ENCODE measurements around the gene STARD4.

STARD4 gene

GRCh38 chr5:111550282-111551020, 38.1 kb upstream of the STARD4 start:
- Histone ChIP-seq H3K27ac (peak overlapping the region; percentile 78), H3K4me3 (ENCODE audit: low read depth, low read length) (no peak overlapping the region), H3K36me3 (replicated peaks) (no peaks in the 10 kb centered on the region), H3K27me3 (replicated peaks) (no peaks in the 10 kb centered on the region)
- DNase-seq, result peak; percentile 96
- peak; percentile 62 for TF ChIP-seq CTCF (IDR thresholded peaks at IDR 0.05; ENCODE audit: low read depth, low read length, missing control alignments)
- in situ Hi-C loops (cut with HindIII; ENCODE audit: low pct_ligation_motif_present, low sequenced_read_pairs), result no loop called here

GRCh38 chr5:111548992-111549649, 36.8 kb upstream of the STARD4 start:
- no peak for TF ChIP-seq CTCF (IDR thresholded peaks at IDR 0.05; ENCODE audit: low read depth, low read length, missing control alignments)
- H3K4me3 ChIP-seq (ENCODE audit: low read depth, low read length), result no peak overlapping the region
- DNase-seq, result no peak

GRCh38 chr5:111548348-111548950, 36.1 kb upstream of the STARD4 start:
- Histone ChIP-seq H3K4me3 (ENCODE audit: low read depth, low read length) (no peak overlapping the region), H3K36me3 (replicated peaks) (no peaks in the 10 kb centered on the region), H3K27me3 (replicated peaks) (no peaks in the 10 kb centered on the region), H3K27ac (no peak overlapping the region)
- in situ Hi-C loops (cut with HindIII; ENCODE audit: low pct_ligation_motif_present, low sequenced_read_pairs), result no loop called here
- TF ChIP-seq CTCF (IDR thresholded peaks at IDR 0.05; ENCODE audit: low read depth, low read length, missing control alignments), result no peak
- no peak for DNase-seq

More at GRCh38 chr5:111548992-111549649, 36.8 kb upstream of the STARD4 start:
- Histone ChIP-seq H3K27me3 (replicated peaks) (no peaks in the 10 kb centered on the region), H3K36me3 (replicated peaks) (no peaks in the 10 kb centered on the region), H3K27ac (no peak overlapping the region)
- in situ Hi-C loops (cut with HindIII; ENCODE audit: low pct_ligation_motif_present, low sequenced_read_pairs), result no loop called here

- no peak for TF ChIP-seq CTCF (IDR thresholded peaks at IDR 0.05; ENCODE audit: low read depth, low read length, missing control alignments)
- Histone ChIP-seq H3K4me3 (ENCODE audit: low read depth, low read length) (no peak overlapping the region), H3K27me3 (replicated peaks) (no peaks in the 10 kb centered on the region), H3K27ac (no peak overlapping the region), H3K36me3 (replicated peaks) (no peaks in the 10 kb centered on the region)
- DNase-seq, result no peak
- in situ Hi-C loops (cut with HindIII; ENCODE audit: low pct_ligation_motif_present, low sequenced_read_pairs), result no loop called here
Observed at GRCh38 chr5:111545031-111545430, 32.7 kb upstream of the STARD4 start.

- DNase-seq, result no peak
- Histone ChIP-seq H3K4me3 (ENCODE audit: low read depth, low read length) (no peak overlapping the region), H3K36me3 (replicated peaks) (no peaks in the 10 kb centered on the region), H3K27me3 (replicated peaks) (no peaks in the 10 kb centered on the region), H3K27ac (no peak overlapping the region)
- TF ChIP-seq CTCF (IDR thresholded peaks at IDR 0.05; ENCODE audit: low read depth, low read length, missing control alignments), result no peak
- in situ Hi-C loops (cut with HindIII; ENCODE audit: low pct_ligation_motif_present, low sequenced_read_pairs), result no loop called here
Observed at GRCh38 chr5:111537141-111538024, 25.0 kb upstream of the STARD4 start.
